H9 (cell line): ENCODE data around the gene CD58. TPM values are rescaled to one million over a fixed set of nuclear protein-coding genes. Genes with fewer than 3 reads are reported as not detected.

Source experiments
- DNase-seq: peaks from one replicate; pipeline ENCODE4 v3.0.0-alpha.2; 2017
- H2AFZ ChIP-seq: one replicate; pipeline ENCODE4 v1.6.1; 2013; ENCODE audit warnings: mild to moderate bottlenecking, low read length, control low read depth, moderate library complexity
- H2AK5ac ChIP-seq: 2 replicates; pipeline ENCODE4 v1.6.1; 2013; ENCODE audit warnings: low read length, control low read depth, mixed read lengths; ENCODE audit not compliant: insufficient read length
- H2BK120ac ChIP-seq: one replicate; pipeline ENCODE4 v1.6.1; 2013; ENCODE audit warnings: low read depth, mild to moderate bottlenecking, low read length, control low read depth, inconsistent platforms; ENCODE audit not compliant: poor library complexity, severe bottlenecking
- H2BK12ac ChIP-seq: 2 replicates; pipeline ENCODE4 v1.6.1; 2013; ENCODE audit warnings: low read length, control low read depth, mixed read lengths, low read depth; ENCODE audit not compliant: insufficient read length
- H2BK15ac ChIP-seq: 2 replicates; pipeline ENCODE4 v1.6.1; 2013; ENCODE audit warnings: low read depth, low read length, control low read depth
- H2BK20ac ChIP-seq: one replicate; pipeline ENCODE4 v1.6.1; 2013; ENCODE audit warnings: low read depth, mild to moderate bottlenecking, low read length, control low read depth, inconsistent platforms; ENCODE audit not compliant: poor library complexity, severe bottlenecking
- H2BK5ac ChIP-seq: 2 replicates; pipeline ENCODE4 v1.6.1; 2013; ENCODE audit warnings: low read length, control low read depth, mixed read lengths; ENCODE audit not compliant: insufficient read length
- H3K14ac ChIP-seq: 2 replicates; pipeline ENCODE4 v1.6.1; 2013; ENCODE audit warnings: low read length, control low read depth; ENCODE audit not compliant: insufficient read depth
- H3K18ac ChIP-seq: 2 replicates; pipeline ENCODE4 v1.6.1; 2013; ENCODE audit warnings: low read depth, mild to moderate bottlenecking, mixed read lengths, low read length, control low read depth; ENCODE audit not compliant: insufficient read length
- H3K23ac ChIP-seq: 2 replicates; pipeline ENCODE4 v1.6.1; 2013; ENCODE audit warnings: low read length, control low read depth, mixed read lengths, low read depth; ENCODE audit not compliant: insufficient read length
- H3K23me2 ChIP-seq: 2 replicates; pipeline ENCODE4 v1.6.1; 2013; ENCODE audit warnings: low read depth, mild to moderate bottlenecking, mixed read lengths, low read length, control low read depth; ENCODE audit not compliant: insufficient read length, poor library complexity, severe bottlenecking
- H3K27ac ChIP-seq: 2 replicates; pipeline ENCODE4 v1.5.1; 2013; ENCODE audit warnings: low read length, control low read depth, mixed read lengths, low read depth; ENCODE audit not compliant: insufficient read length
- H3K27me3 ChIP-seq: 2 replicates; pipeline ENCODE4 v1.6.1; 2013; ENCODE audit warnings: low read length, control low read depth, inconsistent platforms; ENCODE audit not compliant: insufficient read depth
- H3K4ac ChIP-seq: 2 replicates; pipeline ENCODE4 v1.6.1; 2013; ENCODE audit warnings: low read depth, mild to moderate bottlenecking, control low read depth, inconsistent platforms, low read length, moderate library complexity
- H3K4me1 ChIP-seq: 2 replicates; pipeline ENCODE4 v1.6.1; 2013; ENCODE audit warnings: low read length, control low read depth, inconsistent platforms; ENCODE audit not compliant: insufficient read depth
- H3K4me2 ChIP-seq: 2 replicates; pipeline ENCODE4 v1.6.1; 2013; ENCODE audit warnings: low read length, control low read depth, mixed read lengths; ENCODE audit not compliant: insufficient read length, insufficient read depth
- H3K56ac ChIP-seq: 2 replicates; pipeline ENCODE4 v1.6.1; 2013; ENCODE audit warnings: low read depth, mild to moderate bottlenecking, mixed read lengths, low read length, control low read depth; ENCODE audit not compliant: insufficient read length
- H3K79me1 ChIP-seq: 2 replicates; pipeline ENCODE4 v1.6.1; 2013; ENCODE audit warnings: low read depth, mild to moderate bottlenecking, moderate library complexity, low read length, control low read depth, inconsistent platforms; ENCODE audit not compliant: insufficient read depth, poor library complexity, severe bottlenecking
- H3K79me2 ChIP-seq: 2 replicates; pipeline ENCODE4 v1.6.1; 2013; ENCODE audit warnings: low read length, control low read depth, inconsistent platforms; ENCODE audit not compliant: insufficient read depth
- H3K9ac ChIP-seq: 2 replicates; pipeline ENCODE4 v1.6.1; 2013; ENCODE audit warnings: low read length, control low read depth, mixed read lengths; ENCODE audit not compliant: insufficient read length; ENCODE audit errors: extremely low read depth
- H3K9me3 ChIP-seq: one replicate; pipeline ENCODE4 v1.6.1; 2013; ENCODE audit warnings: low read depth, low read length, inconsistent platforms; ENCODE audit not compliant: control insufficient read depth
- H3T11ph ChIP-seq: one replicate; pipeline ENCODE4 v1.6.1; 2013; ENCODE audit warnings: mild to moderate bottlenecking, low read length, control low read depth, inconsistent platforms
- H4K20me1 ChIP-seq: one replicate; pipeline ENCODE4 v1.6.1; 2013; ENCODE audit not compliant: control insufficient read depth, insufficient read length, insufficient read depth
- H4K5ac ChIP-seq: 2 replicates; pipeline ENCODE4 v1.6.1; 2013; ENCODE audit warnings: low read depth, mild to moderate bottlenecking, mixed read lengths, low read length, control low read depth; ENCODE audit not compliant: insufficient read length
- H4K8ac ChIP-seq: replicated peaks from 2 replicates; pipeline ENCODE4 v1.6.1; 2013; ENCODE audit warnings: low read length, control low read depth, mixed read lengths, low read depth; ENCODE audit not compliant: insufficient read length
- H4K91ac ChIP-seq: 2 replicates; pipeline ENCODE4 v1.6.1; 2013; ENCODE audit warnings: low read depth, mild to moderate bottlenecking, moderate library complexity, mixed read lengths, low read length, control low read depth; ENCODE audit not compliant: insufficient read length
- H3K27ac Mint-ChIP-seq, 3 experiments: 2 replicates in 2 of 3; 3 replicates in 1 of 3; pipeline ENCODE4 v1.8.0; 2020 to 2021; ENCODE audit warnings: mixed read lengths in 3 of 3, mild to moderate bottlenecking in 1 of 3, moderate library complexity in 1 of 3
- H3K27me3 Mint-ChIP-seq: 2 replicates; pipeline ENCODE4 v1.8.0; 2021; ENCODE audit warnings: low read depth, mild to moderate bottlenecking, moderate library complexity, mixed read lengths
- H3K36me3 Mint-ChIP-seq, 3 experiments: 2 replicates in 2 of 3; 3 replicates in 1 of 3; pipeline ENCODE4 v1.8.0; 2020 to 2021; ENCODE audit warnings: low read depth in 3 of 3, mixed read lengths in 3 of 3; ENCODE audit not compliant: insufficient read depth in 1 of 3
- H3K4me1 Mint-ChIP-seq, 2 experiments: 2 replicates each; pipeline ENCODE4 v1.8.0; 2020; ENCODE audit warnings: mixed read lengths in 2 of 2
- H3K4me3 Mint-ChIP-seq, 2 experiments: 2 replicates in 1 of 2; 3 replicates in 1 of 2; pipeline ENCODE4 v1.8.0; 2020 to 2021; ENCODE audit warnings: mild to moderate bottlenecking in 2 of 2, mixed read lengths in 2 of 2, moderate library complexity in 1 of 2
- H3K9me3 Mint-ChIP-seq, 2 experiments: 2 replicates in 1 of 2; 3 replicates in 1 of 2; pipeline ENCODE4 v1.8.0; 2020; ENCODE audit warnings: mild to moderate bottlenecking in 2 of 2, mixed read lengths in 2 of 2, moderate library complexity in 1 of 2
- CTCF ChIP-seq: fragments of 200-600 bp; sonication (generic); conservative IDR thresholded peaks from 3 replicates; pipeline ENCODE4 v1.8.0; 2021; ENCODE audit warnings: antibody characterized with exemption, mild to moderate bottlenecking
- WGBS: extraction: QIAGEN DNeasy Blood & Tissue Kit; methylation state at CpG from one replicate; pipeline ENCODE4 v1.1.7; 2013; ENCODE audit warnings: missing lambda C conversion rate, low lambda C conversion rate, mixed read lengths; ENCODE audit not compliant: insufficient read length; ENCODE audit errors: extremely low coverage; 5-methylcytosine and 5-hydroxymethylcytosine counted together
- total RNA-seq: library from RNA; stranded (reverse); gene quantifications from 2 replicates; pipeline ENCODE4 v1.2.1, GENCODE V29; 2021

The CD58 gene
- total RNA-seq, 1 experiment from 2014 or later, result 4.3 TPM

GRCh38 chr1:116472431-116472961 lies 98.3 kb downstream of the CD58 start:
- H4K91ac ChIP-seq, result no peak overlapping the region
- H4K8ac ChIP-seq, result no peak overlapping the region
- peaks cover 11 to 14% of the 10 kb centered on the region in 2 experiments for H3K4me1 Mint-ChIP-seq
- H3K27ac ChIP-seq, result no peak overlapping the region
- no peaks in the 10 kb centered on the region for H3K27me3 ChIP-seq
- H3K14ac ChIP-seq, result no peak overlapping the region
- no peaks in the 10 kb centered on the region for H3K9me3 Mint-ChIP-seq
- no peak overlapping the region for H2BK120ac ChIP-seq
- TF ChIP-seq CTCF, result no peak
- no peak overlapping the region for H3K4me3 Mint-ChIP-seq
- no peaks in the 10 kb centered on the region for H3K79me2 ChIP-seq
- H2BK12ac ChIP-seq, result no peak overlapping the region
- no peak overlapping the region for H2AFZ ChIP-seq
- no peak overlapping the region for H3K4ac ChIP-seq
- no peaks in the 10 kb centered on the region for H4K20me1 ChIP-seq
- no peak overlapping the region for H3K27ac Mint-ChIP-seq
- no peak overlapping the region for H2BK15ac ChIP-seq
- no peaks in the 10 kb centered on the region for H3K79me1 ChIP-seq
- no peak overlapping the region for H2AK5ac ChIP-seq
- no peaks in the 10 kb centered on the region for H3K23me2 ChIP-seq
- H3T11ph ChIP-seq, result no peak overlapping the region
- no peak overlapping the region for H4K5ac ChIP-seq
- no peaks in the 10 kb centered on the region; the same call in 1 of the 2 replicates for H3K4me1 ChIP-seq
- H3K18ac ChIP-seq, result no peak overlapping the region
- no peak overlapping the region for H3K56ac ChIP-seq
- no peaks in the 10 kb centered on the region for H3K27me3 Mint-ChIP-seq
- no CpG with 5 or more reads among the region's 3 CpGs for WGBS
- no peak overlapping the region for H3K23ac ChIP-seq
- H3K36me3 Mint-ChIP-seq, result no peaks in the 10 kb centered on the region
- H3K4me2 ChIP-seq, result no peak overlapping the region
- no peak overlapping the region for H2BK5ac ChIP-seq
- no peak for DNase-seq
- no peak overlapping the region for H3K9ac ChIP-seq
- H2BK20ac ChIP-seq, result no peak overlapping the region
- H3K9me3 ChIP-seq, result no peaks in the 10 kb centered on the region
